ENCODE measurements around the gene FAAH.

Gene FAAH

DNA sequence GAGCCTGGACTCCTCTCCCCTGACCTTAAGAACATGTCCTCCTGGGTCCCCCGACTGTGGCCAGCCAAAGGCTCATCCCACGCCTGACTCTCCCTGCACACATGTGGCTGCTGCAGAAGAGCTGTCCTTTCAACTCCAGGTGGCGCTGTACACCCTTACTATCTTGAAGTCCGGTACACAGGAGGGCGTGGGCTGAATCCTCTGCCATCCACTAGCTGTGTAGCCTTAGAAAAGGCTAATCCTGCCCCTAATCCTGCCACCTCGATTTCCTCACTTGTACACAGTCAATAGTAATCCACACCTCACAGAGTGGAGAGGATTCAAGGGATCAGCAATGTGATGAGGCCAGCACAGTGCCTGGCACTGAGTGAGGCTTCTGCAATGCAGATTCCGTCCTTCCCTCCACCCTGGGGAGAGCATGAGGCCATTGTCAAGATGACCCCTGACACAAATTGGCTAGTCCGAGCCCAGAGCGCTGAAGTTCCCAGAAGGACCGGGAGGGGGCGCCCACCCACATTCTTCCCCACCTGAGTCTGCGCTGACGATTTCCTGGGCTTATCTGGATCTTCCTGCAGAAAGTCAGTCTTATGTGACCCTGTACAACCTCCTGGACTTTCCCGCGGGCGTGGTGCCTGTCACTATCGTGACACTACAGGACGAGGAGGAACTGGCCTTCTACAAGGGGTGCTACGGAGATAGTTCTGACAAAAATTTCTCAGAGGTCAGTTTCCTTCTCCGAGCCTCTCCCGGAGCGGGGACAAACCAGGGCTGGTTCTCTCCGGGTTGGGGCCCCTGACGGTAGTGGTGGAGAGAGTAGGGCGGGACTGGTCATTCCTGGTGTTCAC lies 48.4 kb downstream of the FAAH start:
- DNase-seq (ENCODE audit: low read depth, low spot score) = peak; percentile 63
- peak overlapping the region; percentile 48 for H3K4me3 ChIP-seq (ENCODE audit: low read length)

DNA sequence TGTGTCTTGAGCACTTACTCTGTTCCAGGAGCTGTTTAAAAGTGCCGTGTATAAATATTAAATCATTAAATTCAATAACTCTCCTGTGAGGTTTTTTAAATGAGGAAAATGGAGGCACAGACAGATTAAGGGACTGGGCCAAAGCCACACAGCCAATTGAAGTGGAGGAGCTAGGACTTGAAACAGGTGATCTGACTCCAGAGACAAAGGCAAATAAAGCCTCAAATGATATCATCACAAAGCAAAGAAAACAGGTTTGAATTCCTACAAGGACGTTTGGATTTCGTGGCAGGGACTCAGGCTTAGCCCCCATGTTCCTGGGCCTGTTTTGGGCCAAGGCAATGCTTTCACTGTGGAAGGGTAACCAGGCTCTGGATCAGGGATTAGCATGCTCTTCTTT lies 50.3 kb downstream of the FAAH start:
- DNase-seq (ENCODE audit: low read depth, low spot score) = no peak
- H3K4me3 ChIP-seq (ENCODE audit: low read length) = no peak overlapping the region

DNA sequence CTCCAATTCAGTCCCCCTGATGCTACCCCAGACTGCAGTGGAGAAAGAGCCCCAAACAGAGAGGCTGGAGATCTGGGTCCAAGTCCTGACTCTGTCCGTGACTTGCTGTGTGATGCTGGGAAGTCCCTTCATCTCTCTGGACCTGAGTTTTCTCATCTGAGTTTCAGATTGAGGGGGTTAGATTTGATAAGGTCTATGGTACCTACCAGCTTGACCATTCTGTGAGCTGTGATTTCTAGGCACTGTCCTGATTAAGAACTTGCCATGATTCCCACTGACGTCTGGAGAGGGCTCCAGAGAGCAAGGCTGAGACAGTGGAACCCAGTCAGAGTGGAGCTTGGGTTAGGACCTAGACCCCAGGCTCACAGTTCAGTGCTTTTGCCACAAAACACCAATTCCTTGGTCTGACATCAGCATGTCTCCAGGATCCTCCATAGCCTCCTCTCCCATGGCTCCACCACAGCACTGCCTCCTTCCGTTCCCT lies 51.7 kb downstream of the FAAH start:
- no peak overlapping the region for H3K4me3 ChIP-seq (ENCODE audit: low read length)
- no peak for DNase-seq (ENCODE audit: low read depth, low spot score)

DNA sequence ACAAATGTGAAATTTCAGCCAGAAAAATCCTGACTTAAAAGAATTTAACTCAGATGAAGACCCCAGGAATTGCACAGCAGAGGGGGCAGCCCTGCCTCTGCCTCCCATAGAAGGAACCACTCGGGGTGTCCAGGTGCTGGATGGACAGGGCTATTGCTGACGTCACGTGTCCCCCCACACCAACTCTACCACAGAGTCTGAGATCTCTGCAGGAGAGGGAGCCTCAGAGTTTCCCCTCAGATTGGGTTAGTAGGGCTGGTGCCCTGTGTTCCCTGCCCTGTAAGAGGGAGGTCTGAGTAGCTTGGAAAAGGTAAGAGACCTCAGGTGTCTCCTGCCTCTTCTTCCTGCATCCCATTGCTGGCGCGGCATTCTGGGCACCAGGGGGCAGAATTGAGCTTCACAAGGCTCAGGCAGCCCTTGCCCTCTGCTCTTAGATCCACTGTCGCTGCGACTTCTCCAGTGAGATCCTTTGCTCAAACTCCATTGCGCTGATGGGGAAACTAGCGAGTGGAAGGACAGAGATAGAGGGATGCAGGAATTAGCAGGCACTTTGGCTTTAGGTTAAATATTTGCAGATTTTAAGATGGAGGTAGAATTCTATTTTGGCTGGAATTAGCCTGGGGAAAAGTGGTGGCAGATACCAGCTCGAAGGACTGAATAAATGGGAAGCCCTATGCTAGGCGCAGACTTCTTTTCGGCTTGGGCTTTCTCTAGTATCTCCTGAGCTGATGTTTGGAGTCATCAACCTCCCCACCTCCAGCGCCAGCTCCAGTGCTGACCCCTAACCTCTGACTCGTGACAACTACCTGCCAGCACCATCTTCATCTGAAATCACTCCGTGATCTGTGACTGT lies 52.8 kb downstream of the FAAH start:
- no peak overlapping the region for H3K4me3 ChIP-seq (ENCODE audit: low read length)
- DNase-seq (ENCODE audit: low read depth, low spot score) = peak; percentile 58

DNA sequence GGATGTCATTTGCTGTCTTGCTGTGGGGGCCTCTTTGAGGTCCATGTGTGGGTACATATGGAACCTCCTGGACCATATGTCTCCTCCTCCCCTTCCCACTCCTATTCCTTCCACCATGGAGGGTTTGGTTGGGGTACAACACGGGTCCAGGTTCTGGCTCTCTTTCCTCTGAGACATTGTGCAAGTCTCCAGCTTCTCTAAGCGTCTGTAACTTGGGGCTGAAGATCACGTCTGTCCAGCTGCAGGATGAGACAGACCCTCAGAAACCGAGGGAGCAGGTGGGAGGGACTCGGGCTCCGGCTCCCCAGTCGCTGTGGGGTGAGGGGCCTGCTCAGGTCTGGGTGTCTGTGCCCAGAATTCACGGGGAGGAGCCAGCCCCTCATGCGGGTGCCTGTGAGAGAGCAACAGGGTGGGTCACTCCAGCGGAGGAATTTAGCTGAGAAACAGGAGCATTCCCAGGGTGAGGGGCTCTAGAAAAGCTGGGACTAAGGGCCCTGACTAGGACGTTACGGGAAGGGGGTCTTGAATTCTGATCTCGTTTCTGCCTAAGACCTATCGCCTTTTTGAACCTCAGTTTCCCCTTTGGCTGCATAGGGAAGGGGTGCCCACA lies 53.5 kb downstream of the FAAH start:
- no peak for DNase-seq (ENCODE audit: low read depth, low spot score)
- H3K4me3 ChIP-seq (ENCODE audit: low read length) = no peak overlapping the region

DNA sequence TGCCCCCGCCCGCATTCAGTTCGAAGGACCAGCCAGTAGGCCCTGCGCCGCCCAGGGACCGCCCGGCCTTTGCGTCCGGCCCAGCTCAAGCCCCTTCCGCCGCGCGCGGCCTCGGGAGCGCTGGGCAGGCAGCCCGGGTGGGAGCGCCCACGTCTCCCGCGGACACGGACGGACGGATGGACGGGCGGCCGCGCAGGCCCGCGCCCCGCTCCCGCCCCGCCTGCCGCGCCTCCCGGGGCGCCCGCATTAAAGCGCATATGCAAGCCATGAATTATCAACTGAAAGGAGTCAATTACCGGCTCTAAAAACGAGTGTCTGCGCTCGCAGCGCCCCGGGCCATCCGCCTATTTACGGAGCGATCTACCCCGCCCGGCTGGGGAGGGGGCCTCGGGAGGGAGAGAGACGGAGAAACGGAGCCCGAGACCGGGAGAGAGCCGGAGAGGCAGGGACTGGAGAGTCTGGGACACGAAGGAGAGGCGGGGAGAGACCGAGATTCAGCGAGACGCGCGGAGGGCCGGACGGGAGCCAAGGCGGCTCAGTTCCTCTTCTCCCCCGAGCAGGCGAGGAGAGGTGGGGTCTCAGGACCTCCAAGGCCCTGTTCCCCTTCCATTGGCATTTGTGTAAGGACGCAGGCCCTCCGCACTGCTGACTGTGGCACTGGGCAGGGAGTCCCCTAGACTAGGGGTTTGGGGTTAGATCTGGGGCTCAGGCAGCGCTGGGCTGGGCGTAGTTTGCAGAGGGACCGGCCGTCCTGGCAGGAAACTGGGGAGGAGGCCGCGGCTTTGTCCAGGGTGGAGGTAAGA lies 54.2 kb downstream of the FAAH start:
- H3K4me3 ChIP-seq (ENCODE audit: low read length) = no peak overlapping the region
- DNase-seq (ENCODE audit: low read depth, low spot score) = no peak

DNA sequence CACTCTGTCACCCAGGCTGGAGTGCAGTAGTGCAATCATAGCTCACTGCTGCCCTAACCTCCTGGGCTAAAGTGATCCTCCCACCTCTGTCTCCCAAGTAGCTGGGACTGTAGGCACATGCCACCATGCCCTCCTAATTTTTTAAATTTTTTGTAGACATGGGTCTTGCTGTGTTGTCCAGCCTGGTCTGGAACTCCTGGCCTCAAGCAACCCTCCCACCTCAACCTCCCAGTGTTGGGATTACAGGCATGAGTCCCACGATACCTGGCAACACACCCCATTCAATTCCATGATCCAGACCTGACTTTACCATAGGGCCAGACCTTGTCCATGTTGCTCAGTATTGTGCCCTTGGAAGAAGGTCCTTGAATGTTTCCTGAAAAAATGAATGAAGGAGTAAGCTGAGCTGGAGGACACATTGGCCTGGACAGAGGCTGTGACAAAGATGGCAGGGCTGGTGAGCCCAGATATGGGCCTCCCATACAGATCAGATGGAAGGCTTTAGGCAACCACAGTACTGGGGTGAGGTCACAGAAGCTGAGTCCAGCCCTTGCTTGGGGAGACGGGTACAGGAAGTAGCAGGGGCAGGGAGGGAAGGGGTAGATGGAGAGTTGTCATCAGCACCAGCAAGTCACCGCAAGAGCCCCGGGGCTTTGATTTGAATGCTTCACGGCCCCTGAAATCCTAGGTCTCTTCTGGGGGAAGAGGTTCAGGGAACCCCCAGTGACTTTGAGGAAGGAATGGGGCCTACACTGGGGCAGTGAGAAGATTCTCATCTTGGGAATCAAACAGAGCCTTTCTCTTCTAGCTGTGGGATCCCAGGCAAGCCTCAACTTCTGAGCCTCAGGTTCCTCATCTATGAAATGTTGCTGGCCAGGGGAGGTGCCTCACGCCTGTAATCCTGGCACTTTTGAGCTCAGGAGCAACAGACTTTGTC lies 55.4 kb downstream of the FAAH start:
- H3K4me3 ChIP-seq (ENCODE audit: low read length) = no peak overlapping the region
- DNase-seq (ENCODE audit: low read depth, low spot score) = no peak

DNA sequence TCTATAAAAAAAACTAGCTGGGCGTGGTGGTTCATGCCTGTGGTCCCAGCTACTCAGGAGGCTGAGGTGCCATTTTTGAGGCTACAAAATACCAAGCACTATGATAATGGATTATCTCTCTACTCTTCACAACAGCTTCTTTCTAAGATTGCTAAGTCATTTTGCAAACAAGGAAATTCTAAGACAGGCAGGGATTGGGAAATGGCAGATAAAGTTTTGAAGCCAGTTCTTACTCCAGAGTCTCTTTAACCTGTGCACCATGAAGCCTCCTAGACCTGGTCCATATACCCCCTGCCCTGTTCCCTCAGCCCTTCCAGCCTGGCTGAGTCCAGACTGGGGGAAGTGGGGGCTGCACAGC lies 56.0 kb downstream of the FAAH start:
- no peak overlapping the region for H3K4me3 ChIP-seq (ENCODE audit: low read length)
- no peak for DNase-seq (ENCODE audit: low read depth, low spot score)

DNA sequence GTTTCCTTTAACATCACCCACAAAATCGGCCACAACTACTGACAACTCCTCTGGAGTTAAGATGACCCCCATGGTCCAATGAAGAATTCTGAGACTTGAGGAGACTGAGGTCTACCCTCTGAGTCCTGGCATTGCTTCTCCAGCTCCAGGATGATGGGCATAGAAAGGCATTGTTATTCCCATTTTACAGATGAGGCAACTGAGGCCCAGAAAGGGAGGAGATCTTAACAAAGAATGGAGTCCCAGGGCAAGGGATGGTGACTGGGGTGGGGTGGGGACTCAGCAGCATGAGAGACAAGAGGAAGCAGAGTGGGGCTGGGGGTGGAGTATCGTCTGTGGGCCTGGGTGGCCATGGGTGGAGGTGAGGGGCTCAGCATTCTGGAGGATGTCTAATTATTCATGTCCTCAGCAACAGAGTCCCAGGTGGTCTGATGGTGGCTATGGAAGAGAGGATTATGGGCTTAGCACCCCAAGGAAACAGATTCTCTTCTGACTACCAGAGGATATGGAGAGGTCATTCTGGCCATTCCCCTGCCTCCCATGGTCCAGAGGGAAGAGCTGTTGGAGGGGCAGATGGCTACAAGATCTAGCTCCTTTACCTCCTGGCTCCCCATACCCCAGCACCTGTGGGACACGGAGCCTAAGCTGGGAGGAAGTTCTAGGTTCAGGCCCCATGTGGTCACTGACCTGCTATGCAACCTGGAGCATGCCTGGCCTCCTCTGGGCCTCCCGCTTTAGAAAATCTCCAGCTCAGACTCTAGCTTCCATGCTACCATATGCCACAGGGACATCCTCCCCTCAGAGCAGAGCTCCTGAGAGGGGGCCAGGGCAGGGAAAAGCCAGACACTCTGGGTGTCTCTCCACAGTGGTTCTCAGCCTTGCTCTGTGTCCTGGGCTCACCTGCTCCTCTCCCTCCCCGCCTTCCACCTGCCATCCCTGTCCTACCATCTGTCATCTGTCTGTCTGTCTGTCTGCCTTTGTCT lies 58.1 kb downstream of the FAAH start:
- H3K4me3 ChIP-seq (ENCODE audit: low read length) = no peak overlapping the region
- no peak for DNase-seq (ENCODE audit: low read depth, low spot score)

DNA sequence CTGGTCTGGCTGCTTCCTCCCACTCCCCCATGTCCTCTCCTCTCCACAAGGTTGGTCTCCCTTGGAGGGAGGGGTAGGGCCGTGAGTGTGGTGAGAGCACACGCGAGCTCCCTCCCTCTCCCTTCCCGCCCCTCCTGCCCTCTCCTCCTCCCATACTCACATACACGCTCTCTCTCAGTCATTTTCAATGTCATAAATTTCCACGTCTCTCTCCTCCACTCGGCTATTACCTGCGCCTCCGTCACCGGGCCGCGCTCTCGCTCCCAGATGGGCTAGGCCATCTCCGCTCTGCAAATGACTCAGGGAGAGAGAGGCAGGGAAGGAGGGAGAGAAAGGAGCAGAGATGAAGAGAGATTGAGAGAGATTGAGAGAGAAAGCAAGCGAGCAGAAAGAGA lies 58.8 kb downstream of the FAAH start:
- no peak for DNase-seq (ENCODE audit: low read depth, low spot score)
- no peak overlapping the region for H3K4me3 ChIP-seq (ENCODE audit: low read length)

DNA sequence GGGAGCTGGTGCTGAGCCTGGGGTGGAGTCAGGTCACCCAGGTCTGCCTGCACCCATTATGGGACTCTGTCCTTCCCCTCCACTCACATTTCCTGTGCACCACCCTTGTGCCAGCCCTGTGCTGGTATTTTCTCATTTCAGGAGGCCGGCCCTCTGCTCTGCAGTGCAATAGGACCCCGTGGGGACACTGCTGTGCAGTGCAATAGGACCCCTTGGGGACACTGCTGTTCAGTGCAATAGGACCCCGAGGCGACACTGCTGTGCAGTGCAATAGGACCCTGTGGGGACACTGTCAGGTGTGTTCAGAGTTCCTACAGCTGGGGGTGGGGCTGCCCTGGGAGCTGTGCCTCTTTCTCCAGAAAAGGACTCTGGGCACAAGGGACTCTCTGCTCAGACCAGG lies 59.3 kb downstream of the FAAH start:
- no peak for DNase-seq (ENCODE audit: low read depth, low spot score)
- H3K4me3 ChIP-seq (ENCODE audit: low read length) = no peak overlapping the region

DNA sequence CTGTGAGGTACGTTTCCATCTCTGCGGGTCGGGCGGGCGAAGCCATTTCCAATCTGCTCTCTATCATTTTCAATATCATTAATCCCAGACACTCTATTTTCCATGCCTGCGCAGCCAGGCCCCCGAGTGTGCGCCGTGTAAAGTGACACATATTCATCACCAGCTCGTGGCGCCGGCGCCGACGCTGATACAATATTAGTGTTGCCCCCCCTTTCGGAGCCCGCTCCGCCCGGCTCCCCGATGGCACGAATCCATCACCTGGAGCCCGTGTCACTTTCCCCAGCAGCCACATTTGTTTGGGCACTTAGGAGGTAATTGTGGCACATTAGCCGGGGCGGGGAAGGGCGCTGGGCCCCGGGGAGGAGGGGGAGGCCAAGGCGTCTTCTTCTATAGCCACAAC lies 61.8 kb downstream of the FAAH start:
- no peak for DNase-seq (ENCODE audit: low read depth, low spot score)
- H3K4me3 ChIP-seq (ENCODE audit: low read length) = no peak overlapping the region

DNA sequence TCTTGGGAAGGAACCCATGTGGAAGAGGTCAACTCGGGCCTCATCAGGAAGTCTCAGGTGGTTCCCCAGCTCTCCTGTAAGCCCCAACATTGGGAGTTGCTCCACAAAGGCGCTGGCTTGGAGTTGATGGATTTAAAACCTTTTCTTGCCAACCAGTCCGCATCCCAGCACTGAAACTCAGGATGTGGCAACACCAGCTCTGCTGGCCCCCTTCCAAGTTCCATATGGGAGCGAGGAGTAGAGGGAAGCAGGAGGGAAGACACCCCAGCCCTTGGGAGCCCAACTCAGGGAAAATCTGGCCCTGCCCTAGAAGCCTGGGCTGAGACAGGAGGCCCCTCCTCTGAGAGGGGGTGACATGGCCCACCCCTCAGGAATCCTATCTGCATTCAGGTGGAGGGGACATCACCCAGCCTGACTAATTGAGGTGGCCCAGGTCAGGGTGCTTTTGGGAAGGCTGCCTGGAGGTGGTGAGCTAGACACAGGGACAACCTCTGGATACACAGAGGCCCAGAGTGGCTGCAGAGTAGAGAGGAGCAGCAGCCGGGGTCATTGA lies 62.4 kb downstream of the FAAH start:
- no peak for DNase-seq (ENCODE audit: low read depth, low spot score)
- no peak overlapping the region for H3K4me3 ChIP-seq (ENCODE audit: low read length)

DNA sequence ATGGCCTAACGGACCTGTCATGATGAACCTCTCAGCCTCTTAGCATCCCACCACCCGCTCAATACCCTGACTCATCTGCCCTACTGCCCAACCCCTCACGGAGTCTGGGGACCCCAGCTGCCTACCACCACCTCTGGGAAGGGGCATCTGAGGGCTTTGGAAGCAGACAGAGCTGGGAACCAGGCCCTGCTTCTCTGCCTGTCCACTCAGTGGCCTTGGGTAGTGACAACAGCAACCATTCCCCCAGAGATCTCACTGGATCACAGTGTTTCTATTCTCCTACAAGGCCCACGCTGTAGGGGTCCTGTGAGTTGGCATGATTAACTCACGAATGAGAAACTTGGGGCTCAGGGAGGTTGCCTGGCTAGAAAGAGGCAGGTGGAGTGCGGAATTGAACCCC lies 63.1 kb downstream of the FAAH start:
- no peak overlapping the region for H3K4me3 ChIP-seq (ENCODE audit: low read length)
- DNase-seq (ENCODE audit: low read depth, low spot score) = no peak

DNA sequence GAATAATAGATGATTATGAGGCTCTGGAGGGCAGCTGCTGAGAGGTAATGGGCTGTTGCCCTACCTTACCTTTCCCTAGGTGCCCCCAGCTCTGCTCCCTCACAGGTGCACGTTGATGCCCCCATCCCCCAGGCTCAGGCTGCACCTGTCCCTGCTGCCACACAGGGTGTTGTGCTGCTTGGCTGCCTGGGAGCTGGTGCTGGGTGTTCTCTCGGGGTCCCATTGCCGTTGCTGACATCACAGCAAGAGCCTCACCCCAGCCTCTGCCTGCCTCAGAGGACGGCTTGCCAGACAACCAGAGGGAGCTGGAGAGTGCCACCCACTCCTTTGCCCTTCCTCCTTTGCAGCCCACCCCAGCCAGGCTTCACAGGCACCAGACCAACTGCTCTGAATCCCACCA lies 64.1 kb downstream of the FAAH start:
- no peak for DNase-seq (ENCODE audit: low read depth, low spot score)
- no peak overlapping the region for H3K4me3 ChIP-seq (ENCODE audit: low read length)

DNA sequence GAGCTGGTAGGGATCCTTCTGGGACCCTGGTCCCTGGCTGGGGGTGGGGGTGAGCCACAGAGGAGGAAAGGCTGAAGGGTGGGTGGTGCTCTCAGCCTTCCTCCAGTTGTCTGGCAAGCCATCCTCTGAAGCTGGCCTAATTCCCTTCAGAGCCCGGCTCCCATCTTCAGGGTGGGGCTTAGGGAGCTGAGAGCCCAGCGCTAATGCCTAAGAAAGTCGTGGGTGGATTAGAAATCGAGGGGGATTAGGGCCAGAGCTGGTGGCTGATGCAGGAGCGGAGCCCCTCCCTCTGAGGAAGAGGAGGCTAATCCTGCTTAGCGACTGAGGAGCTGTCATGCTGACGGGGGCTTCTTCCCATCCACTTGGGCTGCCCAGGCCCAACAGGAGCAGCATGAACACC lies 64.7 kb downstream of the FAAH start:
- no peak overlapping the region for H3K4me3 ChIP-seq (ENCODE audit: low read length)
- no peak for DNase-seq (ENCODE audit: low read depth, low spot score)

DNA sequence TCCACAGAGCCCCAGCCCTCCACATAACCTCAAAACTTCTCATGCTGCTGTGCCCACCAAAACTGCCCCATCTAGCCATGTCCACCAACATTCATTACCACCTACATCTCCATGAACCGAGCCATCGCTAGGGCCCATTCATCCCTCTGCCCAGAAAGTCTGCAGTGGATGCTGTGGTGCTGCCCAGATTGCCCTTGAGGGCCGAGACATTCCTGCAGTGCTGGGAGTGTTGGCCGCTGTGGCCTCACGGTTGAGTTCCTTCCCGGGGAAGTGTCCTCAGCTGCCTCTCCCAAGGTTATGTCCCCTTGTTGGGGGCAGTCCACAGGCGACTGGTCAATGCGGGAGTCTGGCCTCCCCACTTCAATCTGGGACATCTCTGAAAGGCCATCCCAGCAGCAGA lies 65.2 kb downstream of the FAAH start:
- no peak for DNase-seq (ENCODE audit: low read depth, low spot score)
- no peak overlapping the region for H3K4me3 ChIP-seq (ENCODE audit: low read length)
